Activated CD4-positive, CD25-positive, alpha-beta regulatory T cell (primary cell): ENCODE data around the gene SLC48A1.
A peak's percentile ranks its signal among the peaks of the same experiment; 100 is the strongest.

Experiments used
- DNase-seq, 4 experiments: peaks; one replicate each; lab custom pipeline; 2025; lab: John Stamatoyannopoulos, UW

Gene SLC48A1

DNA sequence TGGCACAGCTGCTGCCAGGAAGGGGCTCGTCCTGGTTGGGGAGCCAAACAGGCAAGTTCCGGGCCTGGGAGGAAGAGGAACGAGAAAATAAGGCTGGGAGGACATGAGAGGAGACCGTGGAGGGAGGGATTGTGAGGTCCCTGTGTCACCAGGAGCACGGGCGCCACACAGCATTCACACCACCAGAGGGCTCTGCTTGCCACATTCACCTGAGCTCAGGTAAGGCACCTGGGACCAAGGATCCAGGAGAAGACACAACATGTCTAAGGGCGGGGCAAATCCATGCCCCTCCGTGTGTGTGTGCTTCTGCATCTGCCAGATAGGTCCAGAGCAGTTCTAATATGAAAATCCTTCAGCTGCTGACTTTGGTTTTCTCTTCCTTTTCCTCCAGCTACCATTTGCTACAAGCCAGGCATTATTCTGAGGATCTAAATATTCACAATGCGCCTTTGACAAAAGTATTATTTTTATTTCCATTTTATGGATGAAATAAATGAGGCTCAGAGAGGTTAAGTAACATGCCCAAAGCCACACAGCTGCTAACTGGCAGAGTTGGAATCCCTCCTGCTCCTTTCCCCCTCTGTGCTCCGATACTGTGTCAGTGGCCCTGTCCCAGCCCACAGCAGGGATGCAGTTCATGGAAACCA, 28.9 kb upstream of the SLC48A1 start:
- peak in 3 of 4 experiments; percentile 31 to 42 (median 36) for DNase-seq

DNA sequence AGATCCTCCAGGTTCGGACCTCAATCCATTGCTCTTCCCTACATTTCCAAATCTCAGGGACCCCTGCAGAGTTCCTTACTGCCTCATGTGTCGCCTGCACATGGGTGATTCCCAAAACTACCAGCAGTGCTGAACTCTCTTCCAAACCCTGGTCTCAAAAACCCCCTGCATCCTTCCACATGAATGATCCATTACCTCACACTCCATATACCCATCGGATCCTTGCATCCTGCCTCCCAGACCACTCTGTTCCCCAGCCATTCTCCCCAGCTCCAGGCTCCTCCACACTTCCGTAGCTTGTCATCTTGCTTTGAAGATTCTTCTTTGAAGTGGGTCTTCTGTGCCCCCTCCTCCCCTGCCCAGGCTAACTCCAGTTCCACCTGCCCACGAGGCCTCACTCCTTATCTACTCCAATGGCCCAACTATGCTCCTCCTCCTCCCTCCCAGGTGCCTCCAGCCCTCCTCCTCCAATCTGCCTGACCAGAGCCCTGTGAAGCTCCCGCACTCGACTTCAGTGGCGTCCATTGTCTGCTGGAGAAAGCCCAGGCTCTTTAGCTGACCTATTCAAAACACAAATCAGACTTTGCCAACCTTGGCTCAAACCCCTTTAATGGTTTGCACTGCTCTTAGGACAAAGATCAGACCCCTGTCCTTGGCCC, 28.1 kb upstream of the SLC48A1 start:
- no peak for DNase-seq

DNA sequence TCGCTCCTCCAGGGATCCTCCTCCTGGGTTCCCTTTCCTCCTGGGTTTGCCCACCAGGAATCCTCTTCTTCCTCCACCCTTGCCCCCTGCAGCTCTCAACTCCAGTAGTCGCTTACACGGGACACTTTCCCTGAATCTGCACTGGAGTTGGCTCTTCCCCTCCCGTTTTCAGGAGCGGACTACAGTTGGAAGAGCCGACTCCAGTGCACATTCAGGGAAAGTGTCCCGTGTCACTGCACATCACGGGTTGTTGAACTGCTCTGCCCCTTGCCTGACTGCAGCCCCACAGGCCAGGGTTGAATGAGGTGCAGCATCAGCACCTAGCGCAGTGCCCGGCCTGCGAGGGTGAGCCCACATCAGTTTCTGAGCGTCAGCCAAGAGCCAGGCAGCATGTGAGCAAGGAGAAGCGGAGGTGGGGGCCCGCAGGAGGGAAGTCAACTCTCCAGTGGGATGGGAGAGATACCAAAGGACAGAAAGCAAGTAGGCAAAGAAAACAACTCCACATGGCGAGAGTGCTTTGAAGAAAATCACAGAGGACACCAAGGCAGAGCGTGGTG, 27.5 kb upstream of the SLC48A1 start:
- DNase-seq, result no peak

DNA sequence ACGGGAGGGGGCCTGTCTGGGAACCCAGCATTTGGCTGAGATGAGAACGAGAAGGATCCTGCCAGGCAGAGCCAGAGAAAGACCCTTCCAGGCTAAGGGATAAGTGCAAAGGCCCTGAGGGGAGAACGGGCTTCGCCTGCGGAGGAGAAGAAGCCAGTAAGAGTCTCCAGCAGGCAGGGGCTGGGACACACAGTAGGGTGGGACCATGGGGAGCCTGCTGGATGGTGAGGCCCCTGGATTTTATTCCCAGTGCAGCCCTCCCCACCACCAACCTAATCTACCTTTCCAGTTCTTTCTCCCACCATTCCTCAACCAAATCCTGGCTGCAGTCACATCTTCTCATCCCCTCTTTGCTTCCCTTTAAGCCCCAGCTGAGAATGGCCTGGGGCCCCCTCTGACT, 27.0 kb upstream of the SLC48A1 start:
- DNase-seq, result no peak

DNA sequence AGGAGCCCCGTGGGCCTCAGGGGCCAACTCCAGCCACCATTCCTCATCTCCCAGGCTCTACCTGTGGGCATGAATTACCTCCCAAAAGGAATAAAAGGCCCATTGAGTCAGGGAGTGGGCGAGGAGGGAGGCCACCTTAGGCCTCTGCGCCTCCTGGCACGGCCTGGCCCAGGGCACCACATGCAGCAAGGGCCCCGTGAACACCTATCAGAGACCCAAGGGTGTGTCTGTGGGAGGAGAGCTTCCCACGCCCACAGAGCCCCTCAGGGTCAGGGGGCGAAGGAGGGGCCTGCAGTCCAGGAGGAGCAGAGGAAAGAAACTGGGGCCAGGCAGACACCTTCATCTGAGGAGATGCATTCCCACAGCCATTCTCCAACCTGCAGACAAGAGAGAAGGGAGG, 26.5 kb upstream of the SLC48A1 start:
- DNase-seq, result no peak

DNA sequence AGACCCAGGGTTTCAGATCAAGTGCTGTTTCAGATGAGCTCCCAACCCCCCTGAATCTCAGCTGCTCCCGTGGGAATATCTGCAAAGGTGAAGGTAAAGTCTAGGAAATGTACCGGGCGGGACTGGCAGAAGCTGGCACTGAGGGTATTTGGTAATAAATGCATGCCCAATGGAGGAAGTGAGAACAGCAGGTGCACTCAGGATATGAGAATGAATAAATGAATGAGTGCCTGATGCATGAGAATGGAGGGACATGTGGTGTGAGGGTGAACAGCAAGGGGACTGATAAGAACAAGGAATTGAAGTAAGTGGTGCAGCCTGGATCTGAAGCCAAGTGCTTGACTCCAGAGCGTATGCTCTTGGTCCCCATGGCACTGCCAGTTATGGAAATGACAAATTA, 25.9 kb upstream of the SLC48A1 start:
- DNase-seq, result no peak

DNA sequence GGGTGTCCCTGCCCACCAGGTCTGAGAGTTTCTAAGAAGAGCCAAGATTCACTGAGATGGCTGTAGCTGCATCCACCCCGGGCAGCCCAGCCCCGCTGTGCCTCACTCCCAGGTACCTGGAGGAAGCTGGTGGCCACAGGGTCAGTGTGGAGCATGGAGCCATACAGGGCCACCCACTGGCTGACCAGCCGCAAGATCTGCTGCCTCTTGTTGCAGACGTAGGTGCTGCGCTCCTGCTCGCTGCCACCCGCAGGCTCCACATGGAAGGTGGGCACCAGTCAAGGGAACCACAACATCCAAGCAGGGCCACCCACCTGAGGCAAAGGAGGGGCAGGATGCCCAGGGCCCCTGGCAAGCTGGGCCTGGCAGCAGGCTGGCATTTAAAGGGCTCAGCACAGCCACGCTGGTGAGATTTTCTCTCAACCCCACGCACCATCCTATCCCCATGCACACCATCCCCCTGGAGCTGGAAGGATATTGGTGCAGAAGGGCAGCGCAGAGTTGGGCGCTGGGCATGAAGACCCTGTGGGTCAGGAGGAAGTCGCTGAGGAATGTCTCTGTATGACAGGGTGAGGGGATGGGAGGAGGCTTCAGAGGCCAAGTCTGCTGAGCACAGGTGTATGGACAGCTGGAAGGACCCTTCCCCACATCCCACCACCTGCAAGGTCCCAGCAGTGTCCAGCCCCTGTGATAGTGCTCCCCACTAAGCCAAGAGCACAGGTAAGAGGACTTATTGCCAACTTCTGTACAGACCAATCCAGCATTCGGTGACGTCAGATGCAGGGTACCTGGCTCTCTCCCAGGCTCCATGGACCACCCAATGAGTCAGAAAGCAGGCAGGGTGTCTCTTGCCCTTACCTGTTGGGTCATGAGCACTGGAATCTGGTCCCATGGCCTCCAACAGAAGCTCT, 25.2 kb upstream of the SLC48A1 start:
- DNase-seq, result no peak

DNA sequence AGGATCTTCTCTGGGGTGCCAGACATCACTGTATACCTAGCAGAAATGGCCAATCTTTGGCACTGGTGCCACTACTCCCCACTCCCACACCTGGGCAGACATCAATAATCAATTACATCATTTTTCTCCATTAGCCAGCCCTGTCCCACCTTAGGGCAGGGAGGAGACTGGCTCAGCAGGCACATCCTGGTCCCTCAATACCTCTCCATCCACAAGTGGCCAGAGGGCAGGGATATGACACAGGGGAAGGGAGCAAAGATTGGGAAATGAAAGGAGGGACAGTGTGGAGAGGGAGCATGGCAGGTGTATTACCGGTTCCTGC, 24.6 kb upstream of the SLC48A1 start:
- no peak for DNase-seq

DNA sequence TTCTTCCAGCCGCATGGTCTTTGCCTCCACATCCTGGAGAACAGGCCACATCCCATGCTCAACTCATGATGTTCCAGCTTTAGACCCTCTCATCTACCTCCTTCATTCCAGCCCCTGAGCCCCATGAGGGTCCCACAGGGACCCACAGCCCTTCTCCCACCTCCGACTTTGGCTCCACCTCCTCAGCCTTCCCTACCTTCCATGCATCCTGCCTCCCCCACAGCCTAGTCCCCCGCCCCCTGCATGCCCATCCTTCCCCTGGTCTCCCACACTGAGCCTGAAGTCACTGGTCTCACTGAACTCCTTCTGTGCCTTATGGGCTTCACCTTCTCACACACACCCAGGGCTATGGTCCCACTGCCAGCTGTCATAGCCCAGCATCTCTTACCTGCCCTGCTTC, 24.1 kb upstream of the SLC48A1 start:
- DNase-seq, result no peak

DNA sequence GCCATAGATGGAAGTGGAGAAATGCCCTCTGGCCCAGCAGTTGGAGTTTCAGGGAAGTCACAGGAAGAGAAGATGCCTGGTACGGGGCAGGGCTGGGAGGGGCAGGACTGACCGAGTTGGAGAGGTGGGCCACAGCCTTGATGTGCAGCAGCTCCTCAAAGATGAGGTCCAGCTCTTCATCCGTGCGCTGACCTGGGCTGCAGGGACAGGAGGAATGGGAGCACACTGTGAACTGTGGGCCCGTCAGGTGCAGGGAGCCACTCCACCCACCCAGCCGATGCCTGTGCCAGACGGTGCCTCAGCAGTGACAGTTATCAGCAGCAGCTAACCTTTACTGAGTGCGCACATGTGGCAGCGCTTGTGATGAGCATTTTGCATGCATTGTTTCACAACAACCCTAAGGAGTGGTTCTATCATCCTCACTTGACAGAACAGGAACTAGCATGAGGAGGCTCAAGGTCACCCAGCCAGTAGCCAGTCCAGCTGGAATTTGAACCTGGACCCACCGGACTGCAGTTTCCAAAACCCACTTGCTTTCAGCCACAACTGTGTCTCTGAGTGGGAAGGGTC, 22.7 kb upstream of the SLC48A1 start:
- no peak for DNase-seq

DNA sequence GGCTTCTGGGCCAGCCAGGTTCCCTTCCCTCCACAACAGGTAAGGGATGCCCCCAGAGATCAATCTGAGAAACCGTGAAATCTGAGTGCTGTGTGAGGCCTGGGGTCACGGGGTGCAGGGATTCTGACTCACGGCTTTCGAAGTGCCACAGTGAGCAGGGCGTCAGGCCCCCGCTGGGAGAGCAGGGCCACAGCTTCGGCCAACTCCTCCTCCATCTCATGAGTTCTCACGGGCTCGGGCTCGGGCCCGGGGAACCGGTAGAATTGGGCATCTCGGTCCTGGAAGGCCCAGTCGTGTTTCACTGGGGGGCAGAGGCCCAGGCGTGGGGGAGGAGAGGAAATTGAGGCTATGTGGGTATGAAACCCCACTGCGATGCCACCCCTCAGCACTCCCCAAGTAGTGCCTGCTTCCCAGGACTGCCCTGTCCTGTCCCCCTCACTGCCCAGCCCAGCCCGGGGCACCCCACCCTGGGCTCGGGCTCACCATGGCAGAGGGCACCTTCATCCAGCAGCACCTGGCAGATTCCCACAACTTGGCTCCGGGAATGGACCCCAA, 22.0 kb upstream of the SLC48A1 start:
- no peak for DNase-seq

DNA sequence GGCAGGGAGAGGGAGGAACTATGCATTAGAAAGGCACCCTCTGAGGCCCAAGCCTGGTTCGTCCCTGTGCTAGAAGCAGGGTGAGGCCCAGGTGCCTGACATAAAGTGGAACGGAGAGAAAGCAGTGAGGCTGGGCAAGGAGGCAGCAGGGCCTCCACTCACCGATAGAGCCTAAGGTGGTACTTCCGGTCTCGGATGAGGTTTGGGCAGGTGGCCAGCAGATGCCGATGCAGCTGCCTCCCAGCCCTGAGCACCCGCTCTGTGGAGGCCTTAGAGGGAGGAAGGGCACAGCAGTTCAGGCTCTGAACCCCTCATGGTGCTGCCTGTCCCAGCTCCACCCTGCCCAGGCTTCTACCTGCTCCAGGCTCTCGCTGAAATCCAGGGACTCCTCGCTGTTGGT, 21.5 kb upstream of the SLC48A1 start:
- DNase-seq, result no peak

DNA sequence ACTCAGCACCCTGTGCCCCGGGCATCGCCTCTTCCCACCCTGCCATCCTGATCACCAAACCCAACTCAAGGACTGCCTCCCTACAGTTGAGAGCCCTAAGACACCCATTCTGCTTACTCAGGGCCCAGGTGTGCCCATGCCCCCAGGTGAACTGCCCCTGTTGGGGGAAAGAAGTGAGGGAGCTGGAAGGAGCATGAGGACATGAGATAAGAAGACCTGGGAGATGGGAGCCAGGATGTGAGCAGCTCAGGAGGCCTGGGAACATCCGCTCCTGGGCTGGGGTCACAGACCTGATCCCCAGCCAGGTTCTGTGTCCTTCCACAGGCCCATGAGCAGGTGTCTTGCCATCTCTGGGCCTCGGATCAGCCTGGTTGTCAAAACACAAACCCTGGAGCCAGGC, 20.9 kb upstream of the SLC48A1 start:
- no peak for DNase-seq

DNA sequence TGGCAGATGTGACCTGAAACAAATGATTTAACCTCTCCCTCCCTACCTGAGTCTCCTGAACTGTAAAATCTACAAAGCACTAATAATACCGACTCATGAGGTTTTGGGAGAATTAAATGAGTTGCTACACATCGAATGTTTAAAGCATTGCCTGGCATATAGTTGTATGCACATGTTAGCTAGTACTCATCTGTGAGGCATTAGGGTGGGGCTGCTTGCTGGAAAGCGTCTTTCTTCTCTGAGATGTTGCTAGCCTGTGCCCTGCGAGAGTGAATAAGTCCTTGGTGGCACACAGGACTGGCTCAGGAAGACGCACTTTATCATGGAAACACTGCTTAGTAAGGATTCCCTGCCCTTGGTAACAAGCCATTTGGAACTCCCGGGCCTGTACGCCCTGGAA, 20.5 kb upstream of the SLC48A1 start:
- no peak for DNase-seq

DNA sequence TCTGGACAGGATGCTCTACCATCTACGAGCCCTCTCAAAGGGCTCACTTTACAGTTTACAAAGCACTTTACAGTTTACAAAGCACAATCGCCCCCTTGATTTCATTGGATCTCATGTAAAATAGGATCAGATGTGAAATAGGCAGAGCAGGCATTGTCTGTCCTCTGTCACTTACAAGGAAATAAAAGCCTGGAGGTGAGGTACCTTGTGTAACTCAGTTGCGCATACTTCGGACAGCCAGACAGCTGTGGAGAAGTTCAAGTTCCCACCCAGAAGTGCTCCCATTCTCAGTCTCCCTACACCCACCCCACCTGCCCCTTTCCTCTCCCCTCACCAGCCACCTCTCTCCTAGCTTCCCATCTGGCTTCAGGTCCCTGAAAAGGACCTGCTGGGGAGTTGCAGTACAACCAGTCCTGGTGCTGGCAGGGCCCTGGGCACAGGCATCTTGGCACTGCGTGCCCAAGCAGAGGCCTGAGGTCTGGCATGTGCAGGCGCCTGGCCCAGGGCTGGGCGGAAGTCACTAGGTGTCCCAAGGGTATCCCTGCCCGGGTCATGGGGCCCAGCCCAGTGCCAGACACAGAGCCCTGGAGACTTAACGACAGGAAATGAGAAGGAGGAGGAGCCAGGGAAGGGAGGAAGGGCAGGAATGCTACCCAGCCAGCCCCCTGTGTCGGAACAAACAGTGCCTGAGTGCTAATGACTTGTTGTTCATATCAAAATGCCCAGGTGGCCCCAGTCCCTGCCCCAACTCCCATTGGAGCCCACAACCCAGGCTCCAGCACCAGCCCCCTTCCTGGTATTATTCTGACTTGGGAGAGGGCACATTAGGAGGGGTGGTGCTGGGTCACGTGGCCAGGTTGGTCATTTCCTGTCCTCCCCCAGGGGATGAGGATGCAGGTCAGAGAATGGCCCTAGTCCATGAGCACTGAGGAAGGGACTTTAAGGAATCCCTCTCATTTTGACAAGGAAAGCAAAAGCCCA, 19.7 kb upstream of the SLC48A1 start:
- no peak for DNase-seq

DNA sequence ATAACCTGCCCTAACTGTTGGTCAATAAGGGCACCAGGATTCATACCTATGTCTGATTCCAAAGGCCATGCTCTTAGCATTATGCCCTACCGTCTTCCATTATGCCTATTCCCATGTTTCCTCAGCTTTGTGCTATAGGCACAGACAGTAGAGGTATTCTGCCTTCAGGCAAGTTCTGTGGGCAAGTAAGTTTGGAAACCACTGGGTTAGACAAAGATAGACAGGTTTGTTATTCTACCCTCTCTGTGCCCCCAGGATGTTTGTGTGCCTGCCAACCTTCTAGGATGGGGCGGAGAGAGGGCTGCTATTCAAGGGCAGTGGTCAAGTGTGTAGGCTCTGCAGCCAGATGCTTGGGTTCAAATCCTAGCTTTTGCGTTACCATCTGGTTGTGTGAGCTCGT, 18.9 kb upstream of the SLC48A1 start:
- no peak for DNase-seq

DNA sequence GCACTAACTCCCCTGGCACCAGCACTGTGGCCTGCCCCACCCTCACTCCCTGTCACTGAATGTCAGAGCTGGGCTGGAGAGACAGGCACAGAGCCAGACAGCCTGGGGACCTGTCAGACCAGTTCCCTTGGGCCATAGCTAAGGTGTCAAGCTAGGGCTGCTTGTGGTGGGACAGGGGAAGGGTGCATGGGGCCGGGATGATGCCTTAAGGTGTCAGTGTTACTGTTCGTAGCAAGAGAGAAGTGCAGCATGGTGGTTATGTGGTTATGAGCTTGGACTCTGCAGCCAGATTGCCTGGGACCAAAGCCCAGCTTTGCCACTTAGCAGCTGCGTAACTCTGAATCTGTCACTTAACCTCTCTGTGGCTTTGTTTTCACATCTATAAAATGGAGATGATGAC, 18.2 kb upstream of the SLC48A1 start:
- no peak for DNase-seq

DNA sequence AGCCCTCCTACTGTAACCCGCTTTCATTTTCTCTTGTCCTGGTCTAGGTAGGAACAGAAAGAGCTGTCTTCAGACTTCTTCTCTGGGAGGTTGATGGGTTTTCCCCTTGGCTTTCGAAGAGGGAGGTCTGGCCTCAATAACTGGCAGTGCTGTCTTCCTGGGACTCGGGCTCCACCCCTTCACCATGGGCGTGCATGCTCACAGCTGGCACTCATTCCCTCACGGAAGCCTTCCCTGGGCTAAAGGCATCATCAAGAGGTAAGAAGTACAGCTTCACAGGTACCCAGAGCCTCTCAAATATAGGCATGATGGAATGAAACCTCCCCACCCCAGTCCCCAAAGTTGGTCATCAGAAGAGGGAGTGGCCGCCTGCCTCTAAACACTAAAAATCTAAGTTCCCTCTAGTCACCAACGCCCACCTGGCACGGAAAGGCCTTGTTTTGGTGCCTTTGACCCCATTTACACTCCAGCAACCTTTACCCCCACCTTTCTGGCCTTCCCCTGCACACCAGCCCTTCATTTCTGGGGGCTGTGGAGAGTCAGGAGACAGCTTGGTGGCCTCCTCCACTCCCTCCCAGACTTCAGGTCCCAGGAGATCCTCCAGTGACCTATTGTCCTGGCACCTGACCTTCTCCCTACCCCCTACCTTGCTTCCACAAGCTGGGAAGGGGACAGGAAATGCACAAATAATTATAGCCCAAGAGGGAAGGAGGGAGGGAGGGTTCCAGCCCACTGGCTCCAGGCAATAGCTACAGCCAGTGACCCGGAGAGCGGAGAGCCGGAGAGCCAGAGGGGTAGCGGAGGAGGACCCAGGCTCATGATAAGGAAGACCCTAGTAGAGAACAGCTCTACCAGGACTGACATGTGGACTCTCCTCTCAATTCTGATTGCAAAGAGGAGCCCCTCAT, 17.1 kb upstream of the SLC48A1 start:
- no peak for DNase-seq

DNA sequence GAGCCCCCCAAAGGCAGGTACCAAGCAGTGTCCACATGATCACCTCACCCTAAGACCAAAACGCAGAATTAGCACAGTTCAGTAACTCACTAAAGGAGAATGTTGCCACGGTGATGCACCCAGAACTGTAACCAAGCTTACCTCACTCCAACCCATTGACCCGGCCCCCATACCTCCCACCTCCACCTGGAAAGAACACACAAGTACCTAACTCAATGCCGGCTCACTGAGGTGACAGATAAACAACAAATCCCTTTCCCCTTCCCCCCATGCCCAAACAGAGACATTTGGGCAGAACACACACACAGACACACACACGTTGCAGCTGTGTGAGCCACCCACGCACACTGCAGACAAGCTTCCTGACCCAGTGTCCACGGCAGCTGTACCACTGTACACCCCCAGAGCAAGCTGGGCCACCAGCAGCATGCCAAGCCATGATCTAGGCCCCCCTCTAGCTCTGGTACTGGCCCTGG, 15.6 kb upstream of the SLC48A1 start:
- no peak for DNase-seq
